Fibroblast of pulmonary artery (primary cell): ENCODE data around the gene U2AF2.

Experiments used
- DNase-seq: peaks from one replicate; pipeline ENCODE4 v3.0.0-alpha.2; 2010; ENCODE audit warnings: low read depth
- H3K4me3 ChIP-seq: replicated peaks from 2 replicates; pipeline ENCODE4 v1.5.1; 2011; ENCODE audit warnings: low read depth, mild to moderate bottlenecking, control low read depth, low read length, moderate library complexity
- CTCF ChIP-seq: IDR thresholded peaks from 2 replicates; pipeline ENCODE4 v1.5.1; 2011; ENCODE audit warnings: mild to moderate bottlenecking, control low read depth, low read length, inconsistent platforms; ENCODE audit errors: missing control alignments

The U2AF2 gene

GRCh38 chr19:55652311-55653128, 2.3 kb upstream of the U2AF2 start:
- no peak for DNase-seq
- TF ChIP-seq CTCF = no peak
- H3K4me3 ChIP-seq = no peak overlapping the region

- peak; percentile 100 for TF ChIP-seq CTCF
- H3K4me3 ChIP-seq = peak overlapping the region; percentile 78
- peak; percentile 99 for DNase-seq
Observed at GRCh38 chr19:55653651-55654322, 1.0 kb upstream of the U2AF2 start.

GRCh38 chr19:55654323-55654867, 440 bp upstream of the U2AF2 start:
- no peak for TF ChIP-seq CTCF
- peak; percentile 100 for DNase-seq
- peak overlapping the region; percentile 78 for H3K4me3 ChIP-seq

- H3K4me3 ChIP-seq = peak overlapping the region; percentile 78
- DNase-seq = no peak
- TF ChIP-seq CTCF = no peak
Observed at GRCh38 chr19:55655648-55656040, 809 bp downstream of the U2AF2 start.

- TF ChIP-seq CTCF = no peak
- H3K4me3 ChIP-seq = peak overlapping the region; percentile 78
- no peak for DNase-seq
Observed at GRCh38 chr19:55656552-55656951, 1.7 kb downstream of the U2AF2 start.

GRCh38 chr19:55656988-55657747, 2.3 kb downstream of the U2AF2 start:
- peak overlapping the region; percentile 78 for H3K4me3 ChIP-seq
- DNase-seq = no peak
- TF ChIP-seq CTCF = no peak
